HS-5 (cell line): ENCODE results near the gene HEXIM1.

Source experiments
- DNase-seq: peaks from one replicate; pipeline ENCODE4 v3.0.0-alpha.2; 2012; ENCODE audit warnings: low read depth

Gene HEXIM1

DNA sequence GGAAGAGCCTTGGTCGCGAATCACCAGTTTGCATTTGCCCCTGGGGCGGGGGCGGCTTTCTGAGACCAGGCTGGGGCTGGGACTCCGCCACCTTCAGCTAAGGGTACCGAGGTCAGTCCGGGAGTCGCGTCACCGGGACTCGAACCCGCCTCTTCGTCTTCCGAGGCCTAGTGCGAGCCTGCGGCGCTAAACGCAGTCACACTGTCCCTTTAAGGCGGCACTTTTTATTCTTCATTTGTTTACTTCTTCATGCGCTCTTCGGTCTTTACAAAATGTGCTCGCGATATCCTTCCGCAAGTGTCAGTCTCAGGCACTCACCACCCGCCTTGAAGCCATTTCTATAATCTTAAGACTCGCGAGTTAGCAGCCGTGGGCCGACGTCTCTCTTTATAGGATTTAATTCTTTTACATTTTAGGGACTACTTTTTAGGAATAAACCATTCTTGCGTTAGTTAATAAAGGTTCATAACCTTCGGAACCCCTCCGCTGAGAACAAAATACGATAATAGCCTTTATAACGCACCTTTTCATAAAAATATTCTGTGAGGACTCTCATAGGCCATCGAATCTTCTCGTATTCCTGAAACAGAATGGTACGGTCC lies 593 bp upstream of the HEXIM1 start:
- DNase-seq, result peak; percentile 81

DNA sequence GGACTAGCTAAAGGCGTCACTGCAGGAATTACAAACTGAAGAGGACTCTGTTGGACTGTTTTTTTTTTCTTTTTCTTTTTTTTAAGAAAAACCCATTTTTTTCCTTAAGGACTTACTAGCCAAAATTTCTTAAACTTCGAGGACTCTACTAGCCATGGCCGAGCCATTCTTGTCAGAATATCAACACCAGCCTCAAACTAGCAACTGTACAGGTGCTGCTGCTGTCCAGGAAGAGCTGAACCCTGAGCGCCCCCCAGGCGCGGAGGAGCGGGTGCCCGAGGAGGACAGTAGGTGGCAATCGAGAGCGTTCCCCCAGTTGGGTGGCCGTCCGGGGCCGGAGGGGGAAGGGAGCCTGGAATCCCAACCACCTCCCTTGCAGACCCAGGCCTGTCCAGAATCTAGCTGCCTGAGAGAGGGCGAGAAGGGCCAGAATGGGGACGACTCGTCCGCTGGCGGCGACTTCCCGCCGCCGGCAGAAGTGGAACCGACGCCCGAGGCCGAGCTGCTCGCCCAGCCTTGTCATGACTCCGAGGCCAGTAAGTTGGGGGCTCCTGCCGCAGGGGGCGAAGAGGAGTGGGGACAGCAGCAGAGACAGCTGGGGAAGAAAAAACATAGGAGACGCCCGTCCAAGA lies 878 bp downstream of the HEXIM1 start:
- DNase-seq, result no peak

DNA sequence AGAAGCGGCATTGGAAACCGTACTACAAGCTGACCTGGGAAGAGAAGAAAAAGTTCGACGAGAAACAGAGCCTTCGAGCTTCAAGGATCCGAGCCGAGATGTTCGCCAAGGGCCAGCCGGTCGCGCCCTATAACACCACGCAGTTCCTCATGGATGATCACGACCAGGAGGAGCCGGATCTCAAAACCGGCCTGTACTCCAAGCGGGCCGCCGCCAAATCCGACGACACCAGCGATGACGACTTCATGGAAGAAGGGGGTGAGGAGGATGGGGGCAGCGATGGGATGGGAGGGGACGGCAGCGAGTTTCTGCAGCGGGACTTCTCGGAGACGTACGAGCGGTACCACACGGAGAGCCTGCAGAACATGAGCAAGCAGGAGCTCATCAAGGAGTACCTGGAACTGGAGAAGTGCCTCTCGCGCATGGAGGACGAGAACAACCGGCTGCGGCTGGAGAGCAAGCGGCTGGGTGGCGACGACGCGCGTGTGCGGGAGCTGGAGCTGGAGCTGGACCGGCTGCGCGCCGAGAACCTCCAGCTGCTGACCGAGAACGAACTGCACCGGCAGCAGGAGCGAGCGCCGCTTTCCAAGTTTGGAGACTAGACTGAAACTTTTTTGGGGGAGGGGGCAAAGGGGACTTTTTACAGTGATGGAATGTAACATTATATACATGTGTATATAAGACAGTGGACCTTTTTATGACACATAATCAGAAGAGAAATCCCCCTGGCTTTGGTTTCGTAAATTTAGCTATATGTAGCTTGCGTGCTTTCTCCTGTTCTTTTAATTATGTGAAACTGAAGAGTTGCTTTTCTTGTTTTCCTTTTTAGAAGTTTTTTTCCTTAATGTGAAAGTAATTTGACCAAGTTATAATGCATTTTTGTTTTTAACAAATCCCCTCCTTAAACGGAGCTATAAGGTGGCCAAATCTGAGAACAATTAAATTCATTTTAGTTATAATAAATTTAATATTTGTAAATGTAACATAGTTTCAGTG lies 1.7 kb downstream of the HEXIM1 start:
- no peak for DNase-seq

DNA sequence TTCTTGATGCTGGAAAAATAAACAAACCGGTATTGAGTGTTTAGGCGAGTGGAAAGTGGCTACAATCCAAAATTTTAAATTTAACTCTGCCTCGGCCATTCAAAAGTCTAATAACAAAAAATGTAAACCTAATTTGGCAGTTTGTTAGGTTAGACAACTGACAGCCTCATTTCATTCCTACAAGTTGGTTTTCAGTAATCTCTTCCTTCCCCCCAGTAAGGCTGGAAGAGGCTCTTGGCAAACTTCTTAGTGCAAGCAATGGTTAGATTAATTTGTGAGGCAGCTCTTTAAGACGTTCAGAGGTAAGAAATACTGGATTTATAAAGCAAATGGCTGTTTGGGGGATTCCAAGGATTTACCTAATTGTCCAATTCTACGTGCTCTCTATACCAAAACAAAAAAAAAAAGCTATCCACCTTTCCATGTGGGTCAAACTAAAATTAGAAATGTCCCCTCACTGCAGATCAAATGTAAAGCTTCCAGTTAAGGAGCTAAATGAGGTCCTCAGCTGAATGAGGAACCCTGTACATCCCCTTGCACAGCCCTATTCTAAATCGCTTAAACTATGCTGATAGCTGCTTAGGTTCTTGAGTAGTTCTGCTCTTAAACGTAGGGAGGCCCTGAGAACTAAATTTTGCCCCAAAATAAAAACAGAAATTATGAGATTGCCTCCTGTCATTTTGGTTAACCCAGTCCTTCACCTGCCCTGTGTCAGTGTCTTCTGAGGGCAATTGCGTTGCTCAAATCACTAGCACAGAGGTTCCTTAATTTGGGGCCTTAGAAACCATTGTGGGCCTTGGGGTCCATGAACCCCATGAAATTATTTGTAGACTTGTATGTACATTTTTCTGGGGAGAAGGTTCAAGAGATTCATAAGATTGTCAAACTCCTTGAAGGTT lies 2.9 kb downstream of the HEXIM1 start:
- DNase-seq, result no peak

- DNase-seq, result no peak
Measured at GRCh38 chr17:45155029-45155428, 6.8 kb downstream of the HEXIM1 start.

- no peak for DNase-seq
Measured at GRCh38 chr17:45155483-45155882, 7.2 kb downstream of the HEXIM1 start.

DNA sequence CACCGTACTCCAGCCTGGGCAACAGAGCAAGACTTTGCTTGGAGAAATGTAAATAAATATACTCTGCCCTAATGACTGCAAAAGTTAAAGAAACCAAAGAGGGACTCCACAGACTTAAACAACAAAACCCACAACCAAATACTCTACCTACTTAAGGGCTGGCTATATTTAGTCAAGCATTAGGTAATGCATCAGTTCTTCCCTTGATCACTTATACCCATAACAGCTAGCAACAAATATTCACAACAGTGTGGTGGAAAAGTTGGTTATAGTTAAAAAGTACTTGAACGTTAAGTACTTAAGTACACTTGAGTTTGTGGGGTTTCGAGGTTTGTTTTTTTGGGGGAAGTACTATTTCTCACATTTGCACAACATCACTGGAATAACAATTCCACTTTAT lies 8.0 kb downstream of the HEXIM1 start:
- DNase-seq, result no peak

DNA sequence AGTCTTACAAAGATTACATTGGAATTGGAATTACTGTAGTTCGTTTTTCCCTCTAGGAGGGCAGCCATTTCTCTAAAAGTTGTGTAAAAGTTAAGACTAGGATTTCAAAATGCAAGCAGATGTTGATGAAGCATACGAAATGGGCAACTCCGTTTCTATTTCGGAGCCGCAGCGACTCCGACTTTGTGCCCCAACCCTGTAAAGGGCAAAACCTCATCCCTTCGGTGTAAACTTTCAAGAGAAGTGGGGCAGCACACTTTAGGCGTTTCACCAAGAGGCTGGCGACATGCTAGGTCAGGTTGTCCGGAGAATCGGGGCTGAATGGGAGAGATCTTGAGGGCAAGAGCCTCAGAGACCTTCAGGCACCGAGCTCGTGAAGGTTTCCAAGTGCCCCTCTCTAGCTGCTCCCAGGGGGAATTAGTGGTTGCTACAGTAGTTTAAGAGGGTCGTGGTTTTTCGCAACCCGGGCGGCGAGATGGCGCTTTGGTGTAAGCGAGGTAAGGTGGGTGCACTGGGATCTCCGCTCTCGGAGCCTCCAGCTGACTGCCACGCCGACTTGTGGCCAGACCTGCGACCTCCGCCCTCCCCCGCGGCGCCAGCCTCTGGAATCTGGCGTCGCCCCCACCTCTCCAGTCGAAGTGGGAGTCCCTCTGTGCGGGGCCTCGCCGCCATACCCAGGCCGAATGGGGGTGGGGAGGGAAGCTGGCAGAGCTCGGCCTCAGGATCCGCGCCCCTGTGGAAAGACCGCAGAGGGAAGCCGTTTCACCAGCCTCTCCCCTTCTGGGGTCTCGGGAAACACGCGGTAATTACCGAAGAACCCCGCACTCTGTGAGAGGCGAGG lies 12.4 kb downstream of the HEXIM1 start:
- no peak for DNase-seq

GRCh38 chr17:45161288-45162024 lies 13.2 kb downstream of the HEXIM1 start, which contains the start of gene HEXIM2:
TSS of gene HEXIM2 (plus strand) at chr17:45161875. CDS start at chr17:45162794, 919 bp downstream.
- DNase-seq, result peak; percentile 99

DNA sequence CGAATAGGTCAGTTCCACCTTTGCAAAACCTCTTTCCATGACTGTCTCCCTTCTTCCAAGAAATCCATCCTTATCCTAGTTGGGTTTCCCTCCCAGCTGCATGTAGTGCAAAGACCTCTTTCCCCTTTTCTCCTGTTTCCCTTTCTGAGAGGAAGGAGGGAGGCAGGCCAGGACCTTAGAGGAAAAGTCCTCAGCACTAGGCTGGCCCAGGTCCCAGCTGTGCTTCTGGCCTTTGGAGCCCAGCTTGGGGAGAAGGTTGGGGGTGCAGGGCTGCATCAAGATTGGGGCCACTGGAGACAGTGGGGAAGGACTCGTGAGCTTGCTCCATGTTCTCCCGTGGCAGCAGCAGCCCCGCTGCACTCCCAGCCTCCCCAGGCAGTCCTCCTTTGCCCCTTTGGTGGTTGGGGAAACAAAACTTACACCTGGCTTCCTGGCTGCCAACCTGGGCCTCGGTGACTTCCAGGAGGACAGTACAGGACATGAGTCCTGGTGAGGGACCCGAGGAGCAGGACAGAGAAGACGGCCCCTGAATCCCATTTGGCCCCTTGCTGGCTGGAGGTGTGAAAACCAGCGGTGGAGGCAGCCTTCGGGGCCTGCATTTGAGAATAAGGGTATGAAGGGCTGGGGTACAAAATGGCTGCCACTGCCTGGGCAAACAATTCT lies 13.9 kb downstream of the HEXIM1 start:
- DNase-seq, result no peak

GRCh38 chr17:45164734-45165269 lies 16.5 kb downstream of the HEXIM1 start:
- DNase-seq, result no peak

GRCh38 chr17:45168991-45169752 lies 20.9 kb downstream of the HEXIM1 start:
- no peak for DNase-seq

DNA sequence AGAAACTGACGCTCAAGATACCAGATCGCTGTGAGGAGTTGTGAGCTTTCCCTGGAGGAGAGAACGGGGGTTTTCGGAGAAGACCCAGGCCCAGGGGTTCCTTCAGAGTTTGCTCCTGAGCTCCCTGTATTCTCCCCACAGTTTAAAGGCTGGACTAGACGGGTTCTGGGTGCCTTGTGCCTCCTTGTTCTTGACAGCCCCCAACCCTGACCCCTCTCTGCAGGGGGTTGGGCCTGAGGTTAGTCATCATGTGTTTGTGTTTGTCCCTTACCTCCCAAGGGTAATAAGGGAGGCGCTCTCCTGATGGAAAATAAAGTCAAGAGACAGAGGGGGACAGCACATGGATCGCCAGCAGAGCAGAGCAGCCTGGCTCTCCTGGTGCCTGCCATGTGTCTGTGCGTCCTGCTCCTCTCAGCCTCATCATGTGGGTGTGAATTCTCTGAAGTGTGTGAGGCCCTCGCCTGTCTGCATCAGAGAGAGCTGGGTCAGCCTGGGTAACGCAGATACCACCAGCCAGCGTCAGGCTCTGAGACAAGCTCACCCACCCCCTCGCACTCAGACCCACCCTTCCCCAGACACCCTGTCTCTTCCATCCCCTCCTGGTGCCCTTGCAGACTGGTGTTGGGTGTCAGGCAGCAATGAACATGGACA lies 22.1 kb downstream of the HEXIM1 start:
- no peak for DNase-seq

- no peak for DNase-seq
Measured at GRCh38 chr17:45170931-45171337, 22.7 kb downstream of the HEXIM1 start.

GRCh38 chr17:45171338-45172231 lies 23.3 kb downstream of the HEXIM1 start:
- DNase-seq, result no peak

DNA sequence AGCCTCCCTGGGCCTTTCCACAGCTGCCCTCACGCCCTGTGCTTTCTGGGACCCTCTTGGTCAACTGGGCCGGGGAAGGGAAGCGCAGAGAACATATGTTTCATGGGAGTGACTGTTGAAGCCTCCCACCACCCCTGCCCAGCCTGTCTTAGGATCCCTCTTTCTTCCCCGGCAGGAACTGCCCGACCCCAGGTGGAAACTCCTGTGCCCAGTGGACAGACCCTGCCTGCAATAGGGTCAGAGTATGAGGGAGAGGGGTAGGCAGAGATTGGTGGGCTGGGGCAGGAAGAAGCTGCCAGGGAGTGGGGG lies 23.9 kb downstream of the HEXIM1 start:
- no peak for DNase-seq
